Breast epithelium (tissue), 3 donors: ENCODE measurements around the gene ZMIZ1.

Experiments used
- POLR2A ChIP-seq: fragments of 450-650 bp; IDR thresholded peaks from one replicate; pipeline ENCODE4 v1.6.1; 2016; ENCODE audit warnings: antibody characterized with exemption, mild to moderate bottlenecking, moderate library complexity
- TF ChIP-seq, protein P1 (sequence below), 3 donors: fragments of 450-650 bp; IDR thresholded peaks; one replicate each; pipeline ENCODE4 v1.5.1; 2016 to 2017; ENCODE audit warnings: antibody characterized with exemption in 3 of 3, mild to moderate bottlenecking in 3 of 3, moderate library complexity in 3 of 3

DNA sequence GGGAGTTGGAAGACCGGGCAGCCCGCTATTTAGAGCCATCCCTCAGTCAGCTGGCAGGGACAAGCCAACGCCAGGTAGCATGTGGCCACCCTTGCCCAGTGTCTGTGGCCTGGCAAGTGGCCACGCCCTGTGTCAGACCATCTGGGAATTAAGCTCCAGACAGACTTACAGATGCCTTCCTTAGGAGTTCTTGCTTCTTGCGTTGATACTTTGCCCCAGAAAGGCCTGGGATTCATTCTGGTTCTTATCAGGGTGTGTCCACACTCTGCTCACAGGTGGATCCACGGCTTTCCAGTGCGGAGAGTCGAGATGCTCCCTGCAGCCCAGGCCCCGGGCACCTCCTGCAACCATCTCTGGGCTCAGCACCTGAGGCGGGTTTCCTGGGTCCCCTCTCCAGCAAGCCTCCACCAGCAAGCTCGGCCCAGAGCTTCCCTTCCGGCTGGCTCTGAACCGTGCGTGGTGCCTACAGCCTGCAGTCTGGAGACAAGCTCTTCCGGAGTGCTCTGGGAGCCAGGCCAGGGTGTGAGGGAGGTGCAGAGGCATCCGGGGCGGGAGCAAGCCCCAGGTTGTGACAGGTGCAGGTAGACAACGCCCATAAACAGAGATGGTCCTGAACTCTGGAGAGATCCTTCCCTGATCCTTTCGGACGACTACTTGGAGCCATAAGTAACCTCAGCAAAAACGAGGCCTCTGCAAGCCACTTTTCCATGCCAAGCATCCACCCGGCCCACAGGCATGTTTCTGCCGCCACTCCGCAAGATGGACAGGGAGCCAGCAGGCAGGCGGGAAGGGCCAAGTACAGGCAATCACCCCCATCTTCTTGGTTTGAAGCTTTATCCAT lies 246.2 kb downstream of the ZMIZ1 start:
- no peak for TF ChIP-seq POLR2A
- TF ChIP-seq, protein P1, sequence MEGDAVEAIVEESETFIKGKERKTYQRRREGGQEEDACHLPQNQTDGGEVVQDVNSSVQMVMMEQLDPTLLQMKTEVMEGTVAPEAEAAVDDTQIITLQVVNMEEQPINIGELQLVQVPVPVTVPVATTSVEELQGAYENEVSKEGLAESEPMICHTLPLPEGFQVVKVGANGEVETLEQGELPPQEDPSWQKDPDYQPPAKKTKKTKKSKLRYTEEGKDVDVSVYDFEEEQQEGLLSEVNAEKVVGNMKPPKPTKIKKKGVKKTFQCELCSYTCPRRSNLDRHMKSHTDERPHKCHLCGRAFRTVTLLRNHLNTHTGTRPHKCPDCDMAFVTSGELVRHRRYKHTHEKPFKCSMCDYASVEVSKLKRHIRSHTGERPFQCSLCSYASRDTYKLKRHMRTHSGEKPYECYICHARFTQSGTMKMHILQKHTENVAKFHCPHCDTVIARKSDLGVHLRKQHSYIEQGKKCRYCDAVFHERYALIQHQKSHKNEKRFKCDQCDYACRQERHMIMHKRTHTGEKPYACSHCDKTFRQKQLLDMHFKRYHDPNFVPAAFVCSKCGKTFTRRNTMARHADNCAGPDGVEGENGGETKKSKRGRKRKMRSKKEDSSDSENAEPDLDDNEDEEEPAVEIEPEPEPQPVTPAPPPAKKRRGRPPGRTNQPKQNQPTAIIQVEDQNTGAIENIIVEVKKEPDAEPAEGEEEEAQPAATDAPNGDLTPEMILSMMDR (IDR thresholded peaks at IDR 0.05) = no peak
